Muscle of arm (tissue), 12 donors: ENCODE results near the gene PLD1. TPM values are rescaled to one million over a fixed set of nuclear protein-coding genes. Genes with fewer than 3 reads are reported as not detected.
"Not testable (repeated sequence)": the region's sequence is repeated elsewhere in the genome, so short reads cannot be mapped to it uniquely, and the experiment has no call there.

Source experiments
- DNase-seq: peaks from one replicate; pipeline ENCODE4 v3.0.0-alpha.2; 2013
- polyA plus RNA-seq, 12 donors: library from polyadenylated mRNA; unstranded; fragments of 120-200 nt; gene quantifications; one replicate each; pipeline ENCODE4 v1.2.1, GENCODE V29; 2013; ENCODE audit not compliant: insufficient read length in 12 of 12

PLD1 gene
- polyA plus RNA-seq, 12 donors = 11.5 to 45.2 (median 18.4) TPM; not detected in 1

GRCh38 chr3:171564748-171565480 lies 245.4 kb downstream of the PLD1 start:
- DNase-seq = no peak

DNA sequence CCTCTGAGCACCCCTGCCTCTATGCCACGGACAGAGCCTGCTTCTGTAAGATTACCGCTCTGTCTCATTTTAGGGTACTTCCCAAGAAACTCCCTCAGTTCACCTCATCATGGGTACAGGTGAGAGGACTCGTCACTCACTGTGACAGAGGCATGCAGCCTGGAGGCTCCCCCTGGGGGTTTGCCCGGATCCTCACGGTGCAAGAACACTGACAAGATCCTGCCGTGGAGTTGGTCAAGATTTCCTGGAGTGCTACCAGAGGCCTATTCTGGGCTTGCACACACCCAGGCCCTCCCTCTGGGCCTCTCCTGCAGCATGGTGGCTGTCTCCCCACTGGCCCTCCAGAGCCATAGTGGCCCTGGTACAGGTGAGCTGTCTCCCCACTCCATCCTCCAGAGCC lies 247.0 kb downstream of the PLD1 start:
- DNase-seq = no peak

- DNase-seq = not testable (repeated sequence)
These were observed 247.8 kb downstream of the PLD1 start for GRCh38 chr3:171562459-171562858.

- DNase-seq = no peak
These were observed 248.5 kb downstream of the PLD1 start for GRCh38 chr3:171561596-171562323.

DNA sequence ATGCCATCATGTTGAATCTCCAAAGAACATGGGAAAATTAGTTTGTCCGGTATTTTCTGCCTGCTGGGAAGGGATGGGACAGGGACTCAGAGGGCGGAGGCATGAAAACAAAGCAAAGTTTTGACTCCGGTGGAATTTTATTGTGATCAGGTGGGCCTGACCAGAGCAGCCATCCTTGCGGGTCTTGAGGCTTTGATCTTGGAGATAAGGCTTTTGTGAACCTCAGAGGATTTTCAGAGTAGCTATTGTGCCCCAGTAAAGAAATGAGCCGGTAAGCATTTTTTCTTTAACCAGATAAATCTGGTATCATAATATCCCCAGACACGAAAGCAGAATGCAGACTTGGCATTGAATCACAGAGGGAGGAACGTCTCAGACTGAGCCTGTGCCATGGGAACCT lies 250.7 kb downstream of the PLD1 start:
- DNase-seq = no peak

DNA sequence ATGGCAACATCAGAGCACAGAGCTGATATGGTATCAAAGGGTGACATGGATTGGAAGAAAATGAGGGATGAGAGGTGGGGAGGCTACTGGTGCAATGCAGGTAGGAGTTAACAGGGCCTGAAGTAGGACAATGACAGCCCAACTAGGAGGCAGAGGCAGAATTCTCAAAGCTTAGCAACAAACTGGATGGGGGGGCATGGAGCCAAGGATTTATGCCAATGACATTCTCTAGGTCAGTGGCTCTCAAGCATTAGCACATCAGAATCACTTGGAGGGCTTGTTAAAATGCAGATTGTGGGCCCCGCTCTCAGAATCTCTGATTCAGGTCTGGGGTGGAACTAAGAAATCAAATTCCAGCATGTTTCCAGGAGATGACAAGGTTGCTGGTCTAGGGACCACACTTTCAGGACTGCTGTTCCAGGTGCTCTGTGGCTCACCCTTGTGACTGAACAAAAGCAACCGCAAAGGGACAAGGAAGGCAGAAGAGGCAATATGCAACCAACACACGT lies 252.0 kb downstream of the PLD1 start:
- no peak for DNase-seq

GRCh38 chr3:171557173-171557572 lies 253.1 kb downstream of the PLD1 start:
- DNase-seq = no peak

DNA sequence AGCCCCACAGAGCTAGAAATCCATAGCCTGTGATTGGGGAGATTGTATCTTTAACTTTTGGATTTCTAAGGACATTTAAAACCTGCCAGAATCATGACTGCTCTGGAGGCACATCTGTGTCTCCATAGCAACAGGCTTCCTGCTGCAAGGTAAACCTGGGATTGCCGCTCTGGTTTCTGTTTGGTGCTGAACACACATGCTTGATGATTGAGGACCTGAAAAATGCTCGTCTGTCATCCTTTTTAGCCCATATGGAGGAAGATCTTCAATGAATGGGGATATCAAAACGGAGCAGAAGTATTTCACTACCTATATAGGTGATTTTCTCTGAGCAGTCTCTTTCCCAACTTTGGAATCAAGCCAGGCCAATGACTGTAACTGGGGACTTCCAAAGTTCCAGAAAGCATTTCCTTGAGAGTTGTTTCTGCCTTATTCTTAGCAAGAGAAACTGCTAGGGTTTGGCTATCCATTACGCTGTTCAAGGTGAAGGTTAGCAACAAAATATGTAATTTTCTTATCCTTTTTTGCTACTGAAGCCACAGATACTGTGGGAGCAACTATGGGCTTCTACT lies 253.6 kb downstream of the PLD1 start:
- no peak for DNase-seq

- DNase-seq = no peak
These were observed 254.1 kb downstream of the PLD1 start for GRCh38 chr3:171556148-171556547.

DNA sequence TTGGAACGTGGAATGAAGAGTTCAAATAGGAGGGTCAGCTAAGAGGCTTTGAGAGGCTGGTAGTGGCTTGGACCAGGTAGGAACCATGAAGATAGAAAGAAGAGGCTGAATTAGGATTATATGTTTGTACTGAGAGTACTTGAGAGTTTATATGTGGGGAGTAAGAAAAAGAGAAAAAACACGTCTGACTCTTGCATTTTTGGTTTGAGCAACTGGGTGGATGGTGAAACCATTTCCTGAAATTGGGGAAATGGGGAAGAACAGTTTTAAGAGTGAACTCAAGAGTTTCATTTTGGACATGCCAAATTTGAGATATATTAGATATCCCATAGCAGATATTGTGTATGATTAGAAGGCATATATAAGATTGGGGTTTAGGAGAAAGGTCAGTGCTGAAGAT lies 257.2 kb downstream of the PLD1 start:
- no peak for DNase-seq

GRCh38 chr3:171552531-171552930 lies 257.8 kb downstream of the PLD1 start:
- no peak for DNase-seq

DNA sequence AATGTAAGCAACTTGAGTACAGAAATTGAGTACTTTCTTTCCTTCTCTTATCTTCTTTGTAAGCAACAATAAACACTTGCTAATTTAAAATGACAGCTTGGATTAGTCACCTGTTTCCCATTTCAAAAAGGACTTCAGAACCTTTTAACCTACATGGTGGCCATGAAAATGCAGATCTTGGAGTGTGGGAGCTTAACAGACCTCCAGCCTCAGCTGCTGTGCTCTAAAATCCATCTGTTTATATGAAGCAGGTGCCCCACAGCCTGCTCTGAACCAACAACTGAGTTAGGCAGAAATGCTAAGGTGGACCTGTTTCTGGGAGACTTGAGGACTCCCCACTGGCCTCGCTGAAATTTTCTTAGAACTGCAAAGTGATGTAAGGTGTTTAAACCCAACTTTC lies 259.0 kb downstream of the PLD1 start:
- no peak for DNase-seq

Other genes starting within 250 kb of the PLD1 start
- gene TMEM212, start 32.9 kb upstream of the PLD1 start, polyA plus RNA-seq = under 1 TPM in 8 of 12 donors, not detected in 4; 0.14 to 0.36 (median 0.16) TPM
- gene FNDC3B, start 229.1 kb upstream of the PLD1 start, polyA plus RNA-seq = 10 to 100 TPM in 11 of 12 donors, not detected in 1; 35.7 to 87.3 (median 64.8) TPM